Hematopoietic multipotent progenitor cell treated with erythropoietin and hydrocortisone succinate and interleukin-3 and kit ligand, for 8 days (in vitro differentiated cells): ENCODE measurements around the gene ADCY4.

Source experiments
- DNase-seq: peaks from one replicate; pipeline ENCODE4 v3.0.0-alpha.2; 2015

ADCY4 gene

GRCh38 chr14:24293525-24293924, 41.3 kb downstream of the ADCY4 start:
- DNase-seq = no peak

- DNase-seq = no peak
Observed at GRCh38 chr14:24292118-24292807, 42.6 kb downstream of the ADCY4 start.

GRCh38 chr14:24291446-24292117, 43.3 kb downstream of the ADCY4 start:
- DNase-seq = no peak

GRCh38 chr14:24290746-24291145, 44.1 kb downstream of the ADCY4 start:
- no peak for DNase-seq

GRCh38 chr14:24289649-24290280, 45.1 kb downstream of the ADCY4 start:
- DNase-seq = no peak

GRCh38 chr14:24286996-24287395, 47.9 kb downstream of the ADCY4 start:
- DNase-seq = no peak

- no peak for DNase-seq
Observed at GRCh38 chr14:24285351-24285750, 49.5 kb downstream of the ADCY4 start.

GRCh38 chr14:24284501-24285035, 50.3 kb downstream of the ADCY4 start:
- DNase-seq = no peak

GRCh38 chr14:24283796-24284460, 50.9 kb downstream of the ADCY4 start:
- no peak for DNase-seq

- no peak for DNase-seq
Observed at GRCh38 chr14:24282736-24283135, 52.1 kb downstream of the ADCY4 start.

GRCh38 chr14:24281636-24282035, 53.2 kb downstream of the ADCY4 start:
- no peak for DNase-seq

- DNase-seq = no peak
Observed at GRCh38 chr14:24280797-24281460, 53.9 kb downstream of the ADCY4 start.

GRCh38 chr14:24279301-24280186, 55.3 kb downstream of the ADCY4 start:
- peak; percentile 87 for DNase-seq

- DNase-seq = peak; percentile 64
Observed at GRCh38 chr14:24278424-24278823, 56.4 kb downstream of the ADCY4 start.

- peak; percentile 79 for DNase-seq
Observed at GRCh38 chr14:24277606-24278321, 57.1 kb downstream of the ADCY4 start.

GRCh38 chr14:24277071-24277470, 57.8 kb downstream of the ADCY4 start:
- DNase-seq = no peak

GRCh38 chr14:24274101-24274543, 60.7 kb downstream of the ADCY4 start:
- DNase-seq = peak; percentile 72

GRCh38 chr14:24273422-24273998, 61.4 kb downstream of the ADCY4 start:
- DNase-seq = peak; percentile 31

GRCh38 chr14:24272467-24272866, 62.4 kb downstream of the ADCY4 start:
- DNase-seq = no peak

GRCh38 chr14:24271834-24272263, 63.0 kb downstream of the ADCY4 start:
- no peak for DNase-seq
